Kidney tubule cell (primary cell): Measurements from ENCODE around the gene ARF3.

Experiments
- DNase-seq: peaks from one replicate; pipeline ENCODE4 v3.0.0-alpha.2; 2018; ENCODE audit warnings: low spot score

Gene ARF3

GRCh38 chr12:48966177-48966895, 9.0 kb upstream of the ARF3 start:
- no peak for DNase-seq

GRCh38 chr12:48965298-48965838, 8.1 kb upstream of the ARF3 start:
- DNase-seq, result no peak

DNA sequence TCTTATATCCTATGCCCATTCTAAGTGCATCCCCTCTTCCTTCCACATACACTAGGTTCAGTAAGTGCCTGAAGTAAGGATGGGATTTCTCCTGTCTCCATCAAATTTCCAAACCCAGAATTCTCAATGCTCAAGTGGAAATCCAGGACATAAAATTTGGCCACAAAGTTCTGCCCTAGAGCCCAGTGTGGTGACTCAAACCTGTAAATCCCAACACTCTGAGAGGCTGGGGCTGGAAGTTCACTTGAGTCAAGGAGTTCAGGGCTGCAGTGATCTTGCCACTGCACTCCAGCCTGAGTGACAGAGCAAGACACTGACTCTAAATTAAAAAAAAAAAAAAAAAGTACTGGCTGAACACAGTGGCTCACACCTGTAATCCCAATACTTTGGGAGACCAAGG, 4.5 kb upstream of the ARF3 start:
- no peak for DNase-seq

GRCh38 chr12:48961331-48961730, 4.0 kb upstream of the ARF3 start:
- DNase-seq, result no peak

- no peak for DNase-seq
These were observed 3.5 kb upstream of the ARF3 start for GRCh38 chr12:48960834-48961233.

DNA sequence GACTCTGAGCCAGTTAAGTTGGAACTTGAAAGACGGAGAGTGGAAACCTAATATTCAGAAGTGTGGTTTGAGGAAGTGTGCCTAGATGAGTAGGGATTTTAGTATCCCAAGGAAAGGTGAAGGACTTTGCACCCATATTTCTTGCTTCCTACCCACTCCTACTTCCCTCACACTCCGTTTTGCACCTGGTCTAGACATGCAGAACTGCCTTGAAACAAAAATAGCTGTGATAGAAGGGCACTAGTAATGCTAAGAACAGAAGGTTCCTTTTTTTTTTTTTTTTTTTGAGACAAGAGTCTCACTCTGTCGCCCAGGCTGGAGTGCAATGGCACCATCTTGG, 732 bp upstream of the ARF3 start:
- DNase-seq, result no peak

DNA sequence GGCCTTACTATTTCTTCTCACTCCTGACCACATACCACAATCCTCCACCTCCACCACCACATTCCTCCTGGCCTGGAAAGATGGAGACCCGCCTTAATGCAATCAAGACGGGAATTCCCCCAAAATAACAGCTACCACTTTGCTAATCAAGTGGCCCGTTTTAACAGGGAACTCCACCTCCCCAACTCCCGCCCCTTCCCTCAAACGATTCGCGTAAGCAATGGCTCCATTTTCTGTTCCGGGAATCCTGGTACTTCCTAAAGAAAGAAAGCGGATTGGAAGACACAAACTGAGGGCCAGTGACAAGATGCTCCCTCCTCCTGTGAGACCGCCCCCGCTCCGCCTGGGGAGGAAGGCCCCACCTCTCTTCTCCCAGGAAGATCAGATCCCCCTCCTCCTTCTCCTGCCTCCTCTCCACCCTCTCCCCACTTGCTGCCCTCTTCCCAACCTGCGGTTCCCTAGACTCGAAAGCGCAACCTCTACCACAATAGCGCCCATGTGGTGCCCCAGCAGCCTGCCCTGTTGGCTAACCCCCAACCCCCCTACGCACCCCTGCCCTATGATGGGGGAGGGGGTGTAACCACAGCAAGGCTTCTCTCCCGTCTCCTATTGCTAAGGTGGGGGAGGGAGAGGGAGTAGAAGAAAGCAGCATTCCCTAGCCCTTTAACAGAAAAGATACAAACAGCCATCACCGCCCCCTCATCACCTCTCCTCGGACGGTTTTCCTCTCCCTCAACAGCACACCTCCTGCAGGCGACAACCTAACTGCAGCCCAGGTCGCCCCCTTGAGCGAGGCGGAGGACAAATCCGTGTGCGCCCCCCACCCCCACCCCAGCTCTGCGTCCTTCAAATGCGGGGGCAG, 777 bp downstream of the ARF3 start:
- peak; percentile 98 for DNase-seq

GRCh38 chr12:48954841-48955501, 2.3 kb downstream of the ARF3 start:
- no peak for DNase-seq

- no peak for DNase-seq
These were observed 3.2 kb downstream of the ARF3 start for GRCh38 chr12:48954061-48954460.

- no peak for DNase-seq
These were observed 4.6 kb downstream of the ARF3 start for GRCh38 chr12:48952691-48953090.

DNA sequence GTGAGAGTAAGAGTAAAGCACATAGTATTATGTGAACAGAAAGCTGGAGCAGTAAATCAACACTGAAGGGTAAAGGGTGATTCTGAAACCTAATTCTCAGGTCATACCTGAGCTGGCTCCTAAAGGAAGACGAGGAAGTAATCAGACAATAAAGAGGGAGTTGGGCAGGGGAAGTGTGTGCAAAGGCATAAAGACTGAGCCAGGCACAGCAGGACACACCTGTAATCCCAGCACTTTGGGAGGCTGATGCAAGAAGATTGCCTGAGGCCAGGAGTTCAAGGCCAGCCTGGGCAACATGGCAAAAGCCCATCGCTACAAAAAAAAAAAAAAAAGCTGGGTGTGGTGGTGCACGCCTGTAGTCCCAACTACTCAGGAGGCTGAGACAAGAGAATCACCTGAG, 9.6 kb downstream of the ARF3 start:
- no peak for DNase-seq

GRCh38 chr12:48946943-48947342, 10.3 kb downstream of the ARF3 start:
- DNase-seq, result no peak

- no peak for DNase-seq
These were observed 11.1 kb downstream of the ARF3 start for GRCh38 chr12:48946205-48946604.

DNA sequence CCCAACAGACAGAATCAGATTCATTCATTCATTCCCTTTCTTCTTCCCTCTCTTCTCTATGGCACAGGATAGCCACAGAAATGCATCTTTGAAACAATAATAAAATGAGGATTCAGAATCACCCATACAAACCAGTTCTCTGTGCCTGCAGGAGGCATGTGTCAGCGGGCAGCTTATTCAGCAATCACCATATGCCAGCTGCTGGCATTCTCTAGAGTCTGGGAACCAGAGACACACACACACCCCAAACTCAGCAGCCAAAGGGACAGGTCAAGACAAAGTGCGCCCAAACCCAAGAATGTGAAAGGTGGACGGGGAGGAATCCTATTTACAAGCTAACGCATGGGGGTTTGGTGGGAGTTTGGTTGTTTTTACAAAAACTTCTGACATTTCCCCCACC, 14.1 kb downstream of the ARF3 start:
- DNase-seq, result no peak

DNA sequence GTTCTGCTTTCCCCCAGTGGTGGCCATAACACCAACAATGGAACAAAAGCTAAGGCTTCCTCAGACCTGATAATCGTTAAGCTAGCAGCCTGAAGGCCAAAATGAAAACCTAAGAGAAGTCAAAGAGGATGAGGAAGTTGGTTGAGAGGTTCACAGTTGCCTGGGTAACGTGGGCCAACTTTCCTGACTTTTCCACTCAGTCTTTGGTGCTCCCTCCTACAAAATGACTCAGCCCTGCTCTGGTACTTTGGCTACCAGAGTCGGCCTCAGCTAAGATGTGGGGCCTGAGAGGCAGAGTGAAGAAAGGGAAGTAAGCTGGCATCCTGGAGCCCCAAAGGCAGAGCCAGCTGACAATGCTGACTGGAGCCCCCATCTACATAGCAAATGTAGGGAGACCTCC, 17.1 kb downstream of the ARF3 start:
- DNase-seq, result peak; percentile 51

DNA sequence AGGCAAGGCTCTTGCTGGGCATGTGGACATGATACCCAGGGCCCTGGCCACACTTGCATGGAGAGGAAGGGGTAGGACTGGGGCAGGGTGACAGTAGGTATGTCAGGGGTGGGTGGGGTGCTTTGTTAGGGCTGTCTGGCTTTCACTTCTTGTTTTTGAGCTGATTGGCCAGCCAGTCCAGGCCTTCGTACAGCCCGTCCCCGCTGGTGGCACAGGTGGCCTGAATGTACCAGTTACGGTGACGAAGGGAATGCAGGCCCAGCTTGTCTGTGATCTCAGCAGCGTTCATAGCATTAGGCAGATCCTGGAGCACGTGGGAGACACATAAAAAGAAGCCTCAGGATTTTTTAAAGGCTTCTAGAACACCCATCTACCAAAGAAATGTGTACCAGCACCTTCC, 18.5 kb downstream of the ARF3 start:
- DNase-seq, result no peak

DNA sequence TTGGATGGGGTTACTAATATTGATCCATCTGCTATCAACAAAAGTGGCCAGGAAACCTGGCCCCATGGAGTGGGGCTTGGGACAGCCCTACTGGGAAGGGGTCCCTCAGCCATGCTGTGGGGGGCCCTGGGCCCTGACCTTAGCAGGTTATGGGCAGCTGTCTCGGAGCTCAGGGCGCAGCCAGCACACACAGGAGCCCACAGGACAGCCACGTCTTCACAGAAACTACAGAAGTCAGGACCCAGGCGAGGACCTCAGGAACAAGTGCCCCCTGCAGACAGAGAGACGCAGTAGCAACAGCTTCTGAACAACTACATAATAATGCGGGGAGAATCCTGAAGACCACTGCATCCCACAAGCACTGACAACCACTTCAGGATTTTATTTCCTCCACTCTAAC, 20.1 kb downstream of the ARF3 start:
- no peak for DNase-seq

DNA sequence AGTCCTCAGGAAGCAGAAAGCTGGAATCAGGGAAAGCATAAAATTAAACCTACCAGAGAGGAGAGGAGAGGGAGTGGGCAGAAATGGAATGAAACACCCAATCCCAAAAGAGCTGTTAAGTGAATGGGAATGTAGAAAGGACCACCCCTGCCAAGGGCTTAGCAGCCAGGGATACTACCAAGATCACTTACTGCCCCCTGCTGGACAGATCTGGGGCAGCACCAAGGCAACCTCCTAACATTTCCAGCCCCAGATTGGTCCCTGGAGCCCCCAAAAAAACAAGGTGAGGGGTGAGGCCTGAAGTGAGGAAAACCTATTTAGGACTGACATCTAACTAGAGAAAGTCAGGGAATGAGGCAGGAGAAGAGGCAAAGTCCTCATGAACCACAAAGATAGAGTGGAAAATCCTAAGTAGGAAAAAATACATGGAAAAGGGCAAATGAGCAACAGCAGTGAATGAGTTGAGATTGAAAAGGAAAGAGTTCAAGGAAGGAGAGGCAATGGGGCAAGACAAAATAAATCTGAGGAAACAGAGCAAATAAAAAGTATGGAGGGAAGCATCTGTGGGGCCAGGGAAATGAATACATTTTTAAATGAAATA, 20.8 kb downstream of the ARF3 start:
- peak; percentile 65 for DNase-seq

DNA sequence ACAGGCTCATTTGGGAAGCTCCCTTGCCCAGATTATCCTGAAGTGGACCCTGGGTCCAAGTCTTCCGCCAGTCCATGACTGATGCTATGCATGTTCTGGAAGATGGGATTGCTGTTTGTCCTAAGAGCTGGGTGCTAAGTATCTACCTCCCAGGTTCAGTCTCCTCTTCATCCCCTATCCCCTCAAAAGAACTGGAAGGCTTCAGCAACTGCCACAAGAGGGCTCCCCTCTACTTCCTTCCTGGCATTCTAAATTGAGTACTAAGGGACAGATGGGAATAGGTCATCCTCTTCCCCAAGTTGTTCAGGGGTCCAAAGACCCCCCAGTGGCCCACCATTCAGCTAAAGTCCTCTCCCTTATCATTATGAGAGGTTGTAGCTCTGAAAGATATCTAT, 23.0 kb downstream of the ARF3 start:
- no peak for DNase-seq

GRCh38 chr12:48933664-48934311, 23.5 kb downstream of the ARF3 start:
- DNase-seq, result no peak

DNA sequence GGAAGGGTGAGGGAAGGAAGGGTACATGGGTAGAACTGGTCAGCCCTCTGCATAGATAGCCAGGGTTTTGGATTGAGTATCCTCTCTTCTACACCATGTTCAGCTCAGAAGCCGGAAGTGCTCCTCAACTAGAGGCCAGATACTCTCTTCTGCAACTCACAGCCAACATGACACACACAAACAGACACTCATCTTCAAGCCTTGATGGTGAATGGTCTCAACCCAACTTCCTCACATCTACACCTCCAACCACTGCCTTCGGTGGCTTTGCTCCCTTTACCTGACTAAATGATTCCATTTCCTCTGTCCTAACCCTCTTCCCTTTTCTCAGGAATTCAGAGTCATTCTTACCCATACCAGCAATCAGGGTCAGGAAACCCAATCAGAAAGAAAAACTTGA, 24.4 kb downstream of the ARF3 start:
- DNase-seq, result no peak

DNA sequence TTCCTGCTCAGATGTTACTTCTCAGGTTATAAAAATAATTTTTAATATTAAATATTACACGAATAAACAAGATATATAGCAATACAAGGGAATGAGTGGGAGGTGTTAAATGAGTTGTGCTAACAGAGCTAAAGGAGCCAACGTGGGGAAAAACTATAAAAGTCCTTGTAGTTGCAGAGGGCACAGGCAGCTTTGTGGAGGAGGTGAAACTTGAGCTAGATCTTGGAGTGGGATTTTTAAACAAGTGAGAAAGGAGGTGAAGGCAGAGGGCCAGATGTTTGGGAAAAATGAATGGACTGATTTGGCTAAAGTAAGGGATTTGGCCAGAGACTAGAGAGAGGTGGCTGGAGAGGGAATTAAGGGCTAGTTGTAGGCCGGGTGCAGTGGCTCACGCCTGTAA, 26.8 kb downstream of the ARF3 start:
- DNase-seq, result no peak
